ENCODE results near the gene ADAM12. TPM values are rescaled to one million over a fixed set of nuclear protein-coding genes. Genes with fewer than 3 reads are reported as not detected.

The ADAM12 gene
- total RNA-seq, 1 donor from 2014 or later = 100 TPM

GRCh38 chr10:126058104-126058503, 330.2 kb downstream of the ADAM12 start:
- H3K4me1 ChIP-seq (ENCODE audit: insufficient read depth, low read length) = peaks cover 46% of the 10 kb centered on the region
- H3K9ac ChIP-seq (ENCODE audit: low read length) = peak overlapping the region; percentile 90
- H3K4me3 ChIP-seq (ENCODE audit: insufficient read depth, low read depth, low read length) = no peak overlapping the region
- no peak overlapping the region for H2AFZ ChIP-seq (ENCODE audit: low read depth, low read length)
- no peaks in the 10 kb centered on the region for H3K9me3 ChIP-seq (ENCODE audit: insufficient read depth, low read depth, low read length)
- H4K20me1 ChIP-seq (ENCODE audit: insufficient read depth, low read length) = no peaks in the 10 kb centered on the region
- no peak for TF ChIP-seq EZH2 (IDR thresholded peaks at IDR 0.05; ENCODE audit: insufficient read depth, low read length)
- TF ChIP-seq CTCF (IDR thresholded peaks at IDR 0.05; ENCODE audit: insufficient read depth, low read depth, low read length) = no peak
- no peak for FAIRE-seq
- H3K27ac ChIP-seq (ENCODE audit: low read depth, low read length) = peak overlapping the region; percentile 100
- H3K27me3 Mint-ChIP-seq (ENCODE audit: low read depth, unreplicated experiment) = no peaks in the 10 kb centered on the region
- H3K36me3 ChIP-seq (ENCODE audit: insufficient read depth, low read length) = peaks cover 10% of the 10 kb centered on the region
- H3K79me2 ChIP-seq (ENCODE audit: insufficient read depth, low read length) = no peaks in the 10 kb centered on the region
- no peak overlapping the region for H3K4me2 ChIP-seq (ENCODE audit: low read length)
- DNase-seq (ENCODE audit: low read depth) = no peak
- H3K36me3 Mint-ChIP-seq (ENCODE audit: low read depth, unreplicated experiment) = peaks cover 18% of the 10 kb centered on the region
- peaks cover 46% of the 10 kb centered on the region for H3K4me1 Mint-ChIP-seq (ENCODE audit: low read depth, unreplicated experiment)
- peaks cover 2% of the 10 kb centered on the region for H3K9me3 Mint-ChIP-seq (ENCODE audit: unreplicated experiment)
- no peaks in the 10 kb centered on the region for H3K27me3 ChIP-seq (ENCODE audit: insufficient read depth, low read length)
- H3K27ac Mint-ChIP-seq (ENCODE audit: unreplicated experiment) = peak overlapping the region; percentile 75
- no peak overlapping the region for H3K4me3 Mint-ChIP-seq (ENCODE audit: unreplicated experiment)

- FAIRE-seq = no peak
- no peak overlapping the region for H3K4me2 ChIP-seq (ENCODE audit: low read length)
- H3K36me3 ChIP-seq (ENCODE audit: insufficient read depth, low read length) = peaks cover 10% of the 10 kb centered on the region
- H3K4me1 ChIP-seq (ENCODE audit: insufficient read depth, low read length) = peaks cover 41% of the 10 kb centered on the region
- Mint-ChIP-seq H3K36me3 (ENCODE audit: low read depth, unreplicated experiment) (peaks cover 20% of the 10 kb centered on the region), H3K27ac (ENCODE audit: unreplicated experiment) (peak overlapping the region; percentile 69), H3K4me3 (ENCODE audit: unreplicated experiment) (peak overlapping the region; percentile 16), H3K9me3 (ENCODE audit: unreplicated experiment) (peaks cover 2% of the 10 kb centered on the region), H3K4me1 (ENCODE audit: low read depth, unreplicated experiment) (peaks cover 42% of the 10 kb centered on the region), H3K27me3 (ENCODE audit: low read depth, unreplicated experiment) (no peaks in the 10 kb centered on the region)
- no peaks in the 10 kb centered on the region for H3K79me2 ChIP-seq (ENCODE audit: insufficient read depth, low read length)
- DNase-seq (ENCODE audit: low read depth) = no peak
- H3K9ac ChIP-seq (ENCODE audit: low read length) = no peak overlapping the region
- no peak overlapping the region for H3K4me3 ChIP-seq (ENCODE audit: insufficient read depth, low read depth, low read length)
- H3K27ac ChIP-seq (ENCODE audit: low read depth, low read length) = no peak overlapping the region
- TF ChIP-seq CTCF (IDR thresholded peaks at IDR 0.05; ENCODE audit: insufficient read depth, low read depth, low read length) (no peak), EZH2 (IDR thresholded peaks at IDR 0.05; ENCODE audit: insufficient read depth, low read length) (no peak)
- H3K9me3 ChIP-seq (ENCODE audit: insufficient read depth, low read depth, low read length) = no peaks in the 10 kb centered on the region
- no peaks in the 10 kb centered on the region for H4K20me1 ChIP-seq (ENCODE audit: insufficient read depth, low read length)
- H3K27me3 ChIP-seq (ENCODE audit: insufficient read depth, low read length) = no peaks in the 10 kb centered on the region
- H2AFZ ChIP-seq (ENCODE audit: low read depth, low read length) = no peak overlapping the region
These were observed 330.8 kb downstream of the ADAM12 start for GRCh38 chr10:126057494-126057893.

- Mint-ChIP-seq H3K4me1 (ENCODE audit: low read depth, unreplicated experiment) (peaks cover 29% of the 10 kb centered on the region), H3K27ac (ENCODE audit: unreplicated experiment) (no peak overlapping the region), H3K27me3 (ENCODE audit: low read depth, unreplicated experiment) (no peaks in the 10 kb centered on the region), H3K4me3 (ENCODE audit: unreplicated experiment) (no peak overlapping the region), H3K9me3 (ENCODE audit: unreplicated experiment) (peaks cover 2% of the 10 kb centered on the region), H3K36me3 (ENCODE audit: low read depth, unreplicated experiment) (peaks cover 15% of the 10 kb centered on the region)
- Histone ChIP-seq H4K20me1 (ENCODE audit: insufficient read depth, low read length) (no peaks in the 10 kb centered on the region), H3K4me3 (ENCODE audit: insufficient read depth, low read depth, low read length) (no peak overlapping the region), H3K79me2 (ENCODE audit: insufficient read depth, low read length) (no peaks in the 10 kb centered on the region), H3K4me1 (ENCODE audit: insufficient read depth, low read length) (peaks cover 25% of the 10 kb centered on the region), H3K27ac (ENCODE audit: low read depth, low read length) (no peak overlapping the region), H3K4me2 (ENCODE audit: low read length) (no peak overlapping the region), H2AFZ (ENCODE audit: low read depth, low read length) (no peak overlapping the region), H3K27me3 (ENCODE audit: insufficient read depth, low read length) (no peaks in the 10 kb centered on the region), H3K36me3 (ENCODE audit: insufficient read depth, low read length) (peaks cover 6% of the 10 kb centered on the region), H3K9ac (ENCODE audit: low read length) (no peak overlapping the region), H3K9me3 (ENCODE audit: insufficient read depth, low read depth, low read length) (no peaks in the 10 kb centered on the region)
- no peak for TF ChIP-seq CTCF (IDR thresholded peaks at IDR 0.05; ENCODE audit: insufficient read depth, low read depth, low read length)
- no peak for TF ChIP-seq EZH2 (IDR thresholded peaks at IDR 0.05; ENCODE audit: insufficient read depth, low read length)
- DNase-seq (ENCODE audit: low read depth) (no peak), FAIRE-seq (no peak)
These were observed 334.1 kb downstream of the ADAM12 start for GRCh38 chr10:126054191-126054590.

Measured in astrocyte (in vitro differentiated cells and primary cell).